Measurements from ENCODE around the gene HCRT. TPM values are rescaled to one million over a fixed set of nuclear protein-coding genes. Genes with fewer than 3 reads are reported as not detected.

Gene HCRT
- total RNA-seq, 1 donor from 2014 or later: not detected

DNA sequence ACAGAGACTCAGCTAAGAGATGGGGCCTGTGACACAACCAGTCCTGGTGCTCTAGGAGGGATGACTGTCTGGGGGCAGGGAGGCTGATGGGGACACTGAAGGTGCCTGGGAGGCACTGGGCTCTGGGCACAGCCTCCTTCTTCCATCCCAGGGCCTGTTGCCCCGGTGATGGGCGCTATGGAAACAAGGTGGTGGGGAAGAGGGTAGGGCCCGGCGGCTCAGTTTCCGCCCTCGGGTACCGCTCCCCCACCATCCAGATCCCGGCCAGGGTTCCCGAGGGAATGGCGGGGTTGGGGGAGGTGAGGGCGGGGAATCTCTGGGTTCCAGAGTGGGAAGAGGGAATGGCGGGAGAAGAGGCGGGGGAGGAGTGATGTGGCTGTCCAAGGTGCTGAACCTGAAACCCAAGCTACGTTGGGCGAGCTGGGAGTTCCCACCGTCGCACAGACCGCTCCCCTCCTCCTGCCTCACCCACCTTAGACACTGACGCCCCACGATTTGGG, 5.3 kb downstream of the HCRT start:
- no peaks in the 10 kb centered on the region for H3K9me3 Mint-ChIP-seq
- H3K27ac Mint-ChIP-seq: no peak overlapping the region
- Histone ChIP-seq H3F3A (ENCODE audit: low read depth) (peaks cover 25% of the 10 kb centered on the region), H3K4me2 (peak overlapping the region; percentile 80), H4K20me1 (ENCODE audit: low read depth) (peaks cover 22% of the 10 kb centered on the region), H3K36me3 (no peaks in the 10 kb centered on the region), H3K4me3 (peak overlapping the region; percentile 33), H3K4me1 (peaks cover 17% of the 10 kb centered on the region), H3K27me3 (peaks cover 75% of the 10 kb centered on the region), H3K79me2 (ENCODE audit: low read depth) (no peaks in the 10 kb centered on the region), H3K9me3 (ENCODE audit: low read depth) (no peaks in the 10 kb centered on the region), H3K9ac (no peak overlapping the region), H2AFZ (replicated peaks) (no peak overlapping the region), H3K27ac (no peak overlapping the region)
- H3K27me3 Mint-ChIP-seq (ENCODE audit: insufficient read depth, low read depth): peaks cover 54% of the 10 kb centered on the region
- H3K36me3 Mint-ChIP-seq: no peaks in the 10 kb centered on the region
- TF ChIP-seq, protein P1, sequence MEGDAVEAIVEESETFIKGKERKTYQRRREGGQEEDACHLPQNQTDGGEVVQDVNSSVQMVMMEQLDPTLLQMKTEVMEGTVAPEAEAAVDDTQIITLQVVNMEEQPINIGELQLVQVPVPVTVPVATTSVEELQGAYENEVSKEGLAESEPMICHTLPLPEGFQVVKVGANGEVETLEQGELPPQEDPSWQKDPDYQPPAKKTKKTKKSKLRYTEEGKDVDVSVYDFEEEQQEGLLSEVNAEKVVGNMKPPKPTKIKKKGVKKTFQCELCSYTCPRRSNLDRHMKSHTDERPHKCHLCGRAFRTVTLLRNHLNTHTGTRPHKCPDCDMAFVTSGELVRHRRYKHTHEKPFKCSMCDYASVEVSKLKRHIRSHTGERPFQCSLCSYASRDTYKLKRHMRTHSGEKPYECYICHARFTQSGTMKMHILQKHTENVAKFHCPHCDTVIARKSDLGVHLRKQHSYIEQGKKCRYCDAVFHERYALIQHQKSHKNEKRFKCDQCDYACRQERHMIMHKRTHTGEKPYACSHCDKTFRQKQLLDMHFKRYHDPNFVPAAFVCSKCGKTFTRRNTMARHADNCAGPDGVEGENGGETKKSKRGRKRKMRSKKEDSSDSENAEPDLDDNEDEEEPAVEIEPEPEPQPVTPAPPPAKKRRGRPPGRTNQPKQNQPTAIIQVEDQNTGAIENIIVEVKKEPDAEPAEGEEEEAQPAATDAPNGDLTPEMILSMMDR (IDR thresholded peaks at IDR 0.05): no peak
- TF ChIP-seq EZH2phosphoT487 (IDR thresholded peaks at IDR 0.05): no peak
- TF ChIP-seq EZH2 (IDR thresholded peaks at IDR 0.05): no peak
- peak; percentile 90 for DNase-seq (ENCODE audit: low spot score)
- H3K4me1 Mint-ChIP-seq: peaks cover 17% of the 10 kb centered on the region
- peak overlapping the region; percentile 76 for H3K4me3 Mint-ChIP-seq

DNA sequence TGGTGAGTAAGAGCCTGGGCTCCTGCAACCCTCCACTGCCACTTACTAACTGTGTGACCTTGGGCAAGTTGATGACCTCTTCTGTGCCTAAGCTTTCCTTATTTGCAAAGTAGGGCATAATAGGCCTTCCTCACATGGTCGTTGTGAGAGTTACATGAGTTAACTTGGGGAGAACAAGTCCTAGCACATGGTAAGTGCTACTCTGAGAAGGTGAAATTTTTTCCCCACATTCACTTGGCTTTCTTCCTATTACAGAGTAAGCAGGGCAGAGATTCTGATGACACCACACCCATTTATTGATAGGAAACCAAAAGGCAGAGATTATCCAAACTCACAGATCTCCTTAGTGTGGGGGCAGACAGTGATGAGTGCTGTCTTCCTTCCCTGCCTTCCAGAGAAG, 5.9 kb downstream of the HCRT start:
- Histone ChIP-seq H3F3A (ENCODE audit: low read depth) (peaks cover 18% of the 10 kb centered on the region), H3K4me2 (no peak overlapping the region), H3K36me3 (no peaks in the 10 kb centered on the region), H3K9ac (no peak overlapping the region), H3K27me3 (peaks cover 68% of the 10 kb centered on the region), H3K79me2 (ENCODE audit: low read depth) (no peaks in the 10 kb centered on the region), H4K20me1 (ENCODE audit: low read depth) (peaks cover 18% of the 10 kb centered on the region), H3K27ac (no peak overlapping the region), H3K4me1 (peaks cover 10% of the 10 kb centered on the region), H2AFZ (replicated peaks) (no peak overlapping the region), H3K4me3 (no peak overlapping the region), H3K9me3 (ENCODE audit: low read depth) (no peaks in the 10 kb centered on the region)
- Mint-ChIP-seq H3K36me3 (no peaks in the 10 kb centered on the region), H3K4me1 (peaks cover 12% of the 10 kb centered on the region), H3K9me3 (no peaks in the 10 kb centered on the region), H3K4me3 (peak overlapping the region; percentile 28), H3K27ac (no peak overlapping the region), H3K27me3 (ENCODE audit: insufficient read depth, low read depth) (peaks cover 54% of the 10 kb centered on the region)
- no peak for DNase-seq (ENCODE audit: low spot score)
- TF ChIP-seq, protein P1 (IDR thresholded peaks at IDR 0.05): no peak
- TF ChIP-seq EZH2phosphoT487 (IDR thresholded peaks at IDR 0.05) (no peak), EZH2 (IDR thresholded peaks at IDR 0.05) (no peak)

DNA sequence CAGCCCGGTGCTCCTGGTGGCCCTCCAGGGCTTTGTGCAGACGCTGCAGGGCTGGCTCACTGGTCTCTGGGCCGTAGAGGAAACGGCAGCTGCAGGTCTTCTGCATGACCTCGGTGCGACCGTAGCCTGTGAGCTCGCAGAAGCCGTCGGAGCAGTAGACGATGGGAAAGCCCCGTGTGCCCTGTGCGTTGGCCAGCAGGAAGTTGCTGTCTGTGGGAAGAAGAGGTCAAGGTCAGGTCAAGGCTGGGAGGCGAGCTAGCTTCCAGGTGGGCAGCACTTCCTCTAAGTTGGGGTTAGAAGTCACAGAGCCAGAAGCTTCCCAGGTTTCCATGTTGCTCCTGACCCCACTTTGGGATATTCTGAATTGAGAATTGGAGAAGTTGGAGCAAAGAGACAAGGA, 6.4 kb downstream of the HCRT start:
- TF ChIP-seq EZH2phosphoT487 (IDR thresholded peaks at IDR 0.05) (no peak), EZH2 (IDR thresholded peaks at IDR 0.05) (no peak)
- TF ChIP-seq, protein P1 (IDR thresholded peaks at IDR 0.05): no peak
- H3K9me3 Mint-ChIP-seq: no peaks in the 10 kb centered on the region
- Histone ChIP-seq H3F3A (ENCODE audit: low read depth) (peaks cover 16% of the 10 kb centered on the region), H3K4me1 (peaks cover 9% of the 10 kb centered on the region), H3K27me3 (peaks cover 63% of the 10 kb centered on the region), H4K20me1 (ENCODE audit: low read depth) (peaks cover 18% of the 10 kb centered on the region), H3K4me2 (no peak overlapping the region), H2AFZ (replicated peaks) (no peak overlapping the region), H3K27ac (no peak overlapping the region), H3K9me3 (ENCODE audit: low read depth) (no peaks in the 10 kb centered on the region), H3K9ac (no peak overlapping the region), H3K4me3 (no peak overlapping the region), H3K36me3 (no peaks in the 10 kb centered on the region), H3K79me2 (ENCODE audit: low read depth) (no peaks in the 10 kb centered on the region)
- H3K36me3 Mint-ChIP-seq: no peaks in the 10 kb centered on the region
- no peak overlapping the region for H3K27ac Mint-ChIP-seq
- no peak for DNase-seq (ENCODE audit: low spot score)
- peaks cover 55% of the 10 kb centered on the region for H3K27me3 Mint-ChIP-seq (ENCODE audit: insufficient read depth, low read depth)
- no peak overlapping the region for H3K4me3 Mint-ChIP-seq
- peaks cover 11% of the 10 kb centered on the region for H3K4me1 Mint-ChIP-seq

Measured in neural progenitor cell (in vitro differentiated cells).